GM21390 (cell line): ENCODE results near the gene C1orf115.
"Not testable (repeated sequence)": the region's sequence is repeated elsewhere in the genome, so short reads cannot be mapped to it uniquely, and the experiment has no call there.

Experiments
- ATAC-seq: cut with Tn5 transposase; IDR thresholded peaks from one replicate; pipeline ENCODE4 v1.9.1; 2021; ENCODE audit not compliant: unreplicated experiment

Gene C1orf115

DNA sequence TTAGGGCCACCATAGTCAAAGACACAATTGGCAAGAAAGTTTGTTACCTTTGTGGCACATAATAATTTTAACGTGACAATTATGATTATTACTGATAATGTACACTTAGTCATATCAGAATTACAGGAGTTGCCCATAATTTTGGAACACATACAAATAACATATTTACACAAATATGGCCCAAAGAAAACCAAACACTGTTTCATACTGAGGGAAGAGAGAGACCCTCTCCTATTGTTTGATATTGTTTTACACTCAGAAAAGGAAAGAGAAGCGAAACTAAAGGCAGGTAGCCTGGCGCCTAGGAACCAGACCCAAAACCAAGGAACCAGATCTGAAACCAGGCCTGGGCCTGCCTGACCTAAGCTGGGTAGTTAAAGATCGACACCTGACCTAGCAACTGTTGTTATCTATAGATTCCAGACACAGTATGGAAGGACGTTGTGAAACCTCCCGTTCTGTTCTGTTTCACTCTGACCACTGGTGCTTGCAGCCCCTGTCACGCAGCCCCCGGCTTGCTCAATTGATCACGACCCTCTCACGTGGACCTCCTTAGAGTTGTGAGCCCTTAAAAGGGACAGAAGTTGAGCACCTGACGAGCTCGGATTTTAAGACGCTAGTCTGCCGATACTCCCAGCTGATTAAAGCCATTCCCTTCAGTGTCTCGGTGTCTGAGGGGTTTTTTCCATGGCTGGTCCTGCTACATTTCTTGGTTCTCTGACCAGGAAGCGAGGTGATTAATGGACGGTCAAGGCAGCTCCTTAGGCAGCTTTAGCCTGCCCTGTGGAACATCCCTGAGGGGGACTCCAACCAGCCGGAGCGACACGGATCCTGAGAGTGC lies 27.9 kb downstream of the C1orf115 start:
- no peak for ATAC-seq

DNA sequence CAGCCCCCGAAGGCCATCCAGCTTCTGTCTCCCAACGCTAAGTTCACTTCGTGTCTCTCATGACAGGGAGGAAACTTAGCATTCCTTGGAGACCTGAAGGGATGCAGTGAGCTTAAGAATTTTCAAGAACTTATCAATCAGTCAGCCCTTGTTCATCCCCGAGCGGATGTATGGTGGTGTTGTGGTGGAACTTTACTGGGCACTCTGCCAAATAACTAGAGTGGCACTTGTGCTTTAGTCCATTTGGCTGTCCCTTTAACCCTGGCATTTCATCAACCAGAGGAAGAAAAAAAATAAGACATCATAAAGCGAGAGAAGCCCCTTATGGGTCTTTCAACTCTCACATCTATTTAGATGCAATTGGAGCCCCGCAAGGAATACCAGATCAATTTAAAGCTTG lies 31.1 kb downstream of the C1orf115 start:
- ATAC-seq: not testable (repeated sequence)

DNA sequence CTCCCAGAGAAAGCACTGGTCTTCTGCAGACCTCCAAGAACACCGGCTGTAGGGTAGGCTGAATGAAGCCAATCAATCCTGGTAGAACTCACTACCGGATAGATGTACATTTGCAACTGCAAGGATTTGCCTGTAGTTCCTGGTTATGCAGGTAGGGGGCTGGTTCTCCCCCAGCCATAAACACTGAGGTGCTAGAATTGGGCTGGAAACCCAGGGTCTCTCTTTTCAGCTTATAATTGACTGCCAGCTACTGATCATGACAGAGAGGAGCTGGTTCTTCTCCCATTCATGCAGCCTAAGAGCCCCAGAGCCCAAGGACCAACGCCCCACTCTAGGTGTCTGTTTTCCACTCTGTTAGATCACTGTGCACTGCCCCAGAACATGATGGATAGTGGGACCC lies 36.5 kb downstream of the C1orf115 start:
- no peak for ATAC-seq

DNA sequence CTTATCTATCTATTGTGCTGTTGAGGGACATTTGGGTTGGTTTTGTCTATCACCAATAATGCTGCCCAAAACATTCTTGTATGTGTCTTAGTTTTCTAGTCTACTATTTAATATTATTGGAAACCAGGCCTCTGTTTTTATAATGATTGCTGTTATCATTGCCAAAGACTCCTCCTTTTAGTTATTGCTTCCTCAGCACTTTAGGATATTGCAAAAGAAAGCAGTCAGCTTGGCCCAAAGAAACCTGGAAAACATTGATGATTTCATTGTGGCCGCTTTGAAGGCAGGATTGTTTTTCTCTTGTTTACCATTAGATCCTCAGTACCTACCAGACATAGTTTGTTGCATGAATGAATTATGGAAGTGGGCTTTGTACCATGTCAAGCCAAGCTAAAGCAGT lies 37.4 kb downstream of the C1orf115 start:
- ATAC-seq: no peak

DNA sequence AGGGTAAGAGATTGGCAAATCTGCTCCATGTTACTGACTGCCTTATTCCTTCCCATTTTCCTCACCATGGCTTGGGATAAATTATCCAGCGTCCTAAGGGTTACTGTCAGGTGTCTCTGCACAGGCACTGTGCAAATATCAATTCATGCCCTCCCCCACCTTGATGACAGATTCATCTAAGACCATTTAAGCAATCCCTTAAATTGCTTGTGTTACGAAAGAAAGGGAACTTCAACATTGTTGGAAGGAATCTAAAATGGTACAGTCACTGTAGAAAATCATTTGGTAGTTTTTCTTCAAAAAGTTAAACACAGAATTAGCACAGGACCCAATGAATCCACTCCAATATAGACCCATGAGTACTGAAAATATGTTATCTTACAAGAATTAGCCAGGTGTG lies 40.3 kb downstream of the C1orf115 start:
- no peak for ATAC-seq

DNA sequence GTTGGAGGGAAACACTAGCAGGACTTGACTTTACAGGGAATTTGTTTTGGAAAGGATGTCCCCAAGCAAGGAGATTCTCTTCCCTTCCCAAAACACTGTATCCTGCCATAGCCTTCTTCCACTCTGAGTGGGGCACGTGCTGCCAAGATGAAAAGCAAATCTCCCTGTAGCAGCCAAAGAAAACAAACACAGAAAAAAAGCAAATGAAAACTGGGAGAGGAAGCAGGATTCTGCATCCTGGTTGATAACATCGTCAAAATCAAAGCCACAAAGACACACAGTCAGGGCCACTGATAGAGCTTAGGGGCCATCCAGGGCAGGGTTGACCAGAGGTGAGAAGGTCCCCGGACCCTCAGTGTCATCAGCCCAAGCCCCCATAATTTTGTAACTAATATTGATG lies 42.0 kb downstream of the C1orf115 start:
- no peak for ATAC-seq

DNA sequence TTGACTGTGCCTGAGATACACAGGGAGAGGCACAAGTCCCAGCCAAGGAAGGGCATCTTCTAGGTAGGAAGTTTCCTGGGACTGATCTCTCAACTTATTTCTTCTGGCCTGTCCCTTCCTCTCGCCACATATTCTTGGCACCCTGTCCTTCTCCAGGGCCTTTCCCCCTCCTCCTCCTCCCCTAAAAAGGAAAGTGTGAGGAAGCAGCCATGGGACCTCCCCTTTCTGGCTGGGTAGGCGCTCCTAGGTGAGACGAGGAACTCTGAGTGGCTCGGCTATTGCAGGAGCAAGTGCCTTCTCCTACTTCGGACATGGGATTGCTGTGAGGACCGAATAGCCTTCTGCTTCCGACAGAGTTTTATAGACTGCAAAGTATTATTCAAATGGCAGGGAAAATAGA lies 42.5 kb downstream of the C1orf115 start:
- ATAC-seq: no peak

DNA sequence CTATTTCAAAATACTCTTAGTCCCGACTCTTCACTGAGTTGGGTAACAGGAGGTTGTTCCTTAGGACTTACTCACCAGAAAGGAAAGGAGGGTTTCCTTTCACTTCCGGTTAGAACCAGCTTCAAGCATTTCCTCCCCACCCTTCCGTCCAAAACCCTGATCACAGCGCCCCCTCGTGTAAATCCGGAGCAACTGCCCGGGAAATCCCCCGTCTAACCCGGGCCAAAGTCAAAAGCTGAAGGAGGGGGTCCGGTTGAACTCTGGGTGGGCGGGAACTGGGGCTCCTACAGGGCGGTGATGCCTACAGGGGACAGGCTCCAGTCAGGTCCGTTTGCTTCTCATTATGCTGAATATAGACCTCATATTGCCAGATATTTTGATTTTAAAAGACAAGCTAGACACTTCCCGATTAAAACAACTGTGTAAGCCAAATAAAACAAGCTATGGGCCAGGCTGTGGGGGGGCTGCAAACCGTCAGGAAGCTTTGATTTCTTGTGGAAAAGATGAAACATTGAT lies 43.0 kb downstream of the C1orf115 start:
- ATAC-seq: peak; percentile 96

DNA sequence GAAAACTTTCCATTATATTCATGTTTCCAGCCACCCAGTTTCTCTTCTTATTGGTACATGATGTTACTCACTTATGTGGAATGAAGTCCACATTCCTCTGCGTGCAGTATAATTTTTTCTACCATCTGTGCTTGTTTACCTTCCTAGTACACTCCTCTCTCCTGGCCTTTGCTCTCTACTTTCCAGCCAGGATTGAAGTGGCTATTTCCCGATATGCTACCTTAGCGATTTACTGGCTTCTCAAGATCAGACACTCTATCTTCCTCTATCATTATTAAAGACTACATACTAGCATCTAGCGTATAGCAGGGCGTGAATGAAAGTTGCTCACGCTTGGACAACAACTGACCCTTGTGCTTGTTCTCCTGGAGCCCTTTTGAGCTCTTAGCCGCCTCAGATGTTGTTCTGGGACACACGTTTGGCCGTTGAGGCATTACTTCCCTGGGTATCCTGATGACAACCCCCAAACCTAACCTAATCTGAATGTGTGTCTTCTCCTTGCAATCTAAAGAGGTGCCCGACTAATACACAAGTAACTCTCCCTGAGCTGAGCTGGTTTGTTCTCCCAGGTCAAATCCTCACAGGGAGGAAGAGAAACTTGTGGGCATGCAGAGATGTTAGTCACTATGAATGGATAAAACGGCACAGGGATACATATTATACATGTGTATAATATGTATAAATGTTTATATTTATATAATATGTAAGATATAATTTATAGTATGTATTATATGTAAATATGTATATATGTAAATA lies 44.6 kb downstream of the C1orf115 start:
- ATAC-seq: no peak

DNA sequence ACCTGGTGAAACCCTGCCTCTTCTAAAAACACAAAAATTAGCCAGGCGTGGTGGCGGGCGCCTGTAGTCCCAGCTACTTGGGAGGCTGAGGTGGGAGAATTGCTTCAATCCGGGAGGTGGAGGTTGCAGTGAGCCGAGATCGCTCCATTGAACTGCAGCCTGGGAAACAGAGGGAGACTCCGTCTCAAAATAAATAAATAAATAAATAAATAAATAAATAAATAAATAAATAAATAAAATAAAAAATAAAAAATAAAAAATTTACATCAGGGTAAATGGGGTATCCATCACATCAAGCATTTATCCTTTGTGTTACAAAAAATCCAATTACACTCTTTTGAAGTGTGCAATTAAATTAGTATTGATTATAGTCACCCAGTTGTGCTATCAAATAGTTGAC lies 46.1 kb downstream of the C1orf115 start:
- ATAC-seq: not testable (repeated sequence)

DNA sequence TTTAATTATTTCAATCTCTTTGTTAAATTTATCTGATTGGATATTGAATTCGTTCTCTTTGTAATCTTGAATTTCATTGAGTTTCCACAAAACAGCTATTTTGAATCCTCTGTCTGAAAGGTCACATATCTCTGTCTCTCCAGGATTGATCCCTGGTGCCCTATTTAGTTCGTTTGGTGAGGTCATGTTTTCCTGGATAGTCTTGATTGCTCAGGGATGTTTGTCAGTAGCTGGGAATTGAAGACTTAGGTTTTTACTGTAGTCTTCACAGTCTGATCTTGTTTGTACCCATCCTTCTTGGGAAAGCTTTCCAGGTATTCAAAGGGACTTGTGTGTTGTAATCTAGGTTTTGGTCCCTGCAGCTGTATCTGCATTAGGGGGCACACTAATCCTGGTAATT lies 51.2 kb downstream of the C1orf115 start:
- ATAC-seq: no peak

DNA sequence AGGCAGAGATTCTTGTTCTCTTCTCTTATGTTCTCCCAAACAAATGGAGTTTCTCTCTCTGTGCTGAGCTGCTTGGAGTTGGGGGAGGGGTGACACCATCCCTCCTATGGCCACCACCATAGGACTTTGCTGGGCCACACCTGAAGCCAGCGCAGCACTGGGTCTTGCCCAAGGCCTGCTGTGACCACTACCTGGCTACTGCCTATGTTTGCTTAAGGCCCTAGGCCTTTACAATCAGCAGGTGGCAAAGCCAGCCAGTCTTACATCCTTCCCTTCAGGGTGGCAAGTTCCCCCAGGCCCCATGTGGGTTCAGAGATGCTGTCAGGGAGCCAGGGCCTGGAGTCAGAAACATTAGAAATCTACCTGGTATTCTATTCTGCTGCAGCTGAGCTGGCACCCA lies 51.7 kb downstream of the C1orf115 start:
- no peak for ATAC-seq

DNA sequence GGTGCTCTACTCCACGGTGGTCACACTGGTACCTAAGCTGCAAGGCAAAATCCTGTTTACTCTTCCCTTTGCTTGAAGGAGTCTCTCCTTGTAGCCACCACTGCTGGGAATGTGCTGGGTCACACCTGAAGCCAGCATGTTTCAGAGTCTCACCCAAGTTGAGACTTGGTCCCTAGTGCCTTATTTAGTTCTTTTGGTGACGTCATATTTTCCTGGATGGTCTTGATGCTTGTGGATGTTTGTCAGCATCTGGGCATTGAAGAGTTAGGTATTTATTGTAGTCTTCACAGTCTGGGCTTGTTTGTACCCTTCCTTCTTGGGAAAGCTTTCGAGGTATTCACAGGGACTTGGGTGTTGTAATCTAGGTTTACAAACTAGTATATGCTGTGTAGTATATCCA lies 52.4 kb downstream of the C1orf115 start:
- no peak for ATAC-seq

DNA sequence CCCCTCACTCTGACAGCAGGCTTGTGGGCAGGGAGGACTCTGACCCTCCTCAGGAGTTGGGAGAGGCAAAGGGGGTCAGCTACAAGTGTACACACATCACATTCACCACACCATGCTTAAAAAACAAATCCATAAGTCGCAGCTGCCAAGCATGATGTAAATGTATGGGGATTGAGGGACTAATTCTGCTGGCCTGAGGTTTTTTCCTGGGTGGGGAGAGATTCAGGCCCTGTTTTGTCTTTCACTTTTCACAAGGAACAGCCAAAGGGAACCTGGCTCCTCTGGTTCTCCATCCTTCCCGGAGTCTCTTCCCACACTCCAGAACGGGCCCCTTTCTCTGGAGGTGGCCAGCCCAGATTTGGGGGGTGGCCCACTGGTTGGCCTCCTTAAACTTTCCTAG lies 56.7 kb downstream of the C1orf115 start:
- no peak for ATAC-seq

DNA sequence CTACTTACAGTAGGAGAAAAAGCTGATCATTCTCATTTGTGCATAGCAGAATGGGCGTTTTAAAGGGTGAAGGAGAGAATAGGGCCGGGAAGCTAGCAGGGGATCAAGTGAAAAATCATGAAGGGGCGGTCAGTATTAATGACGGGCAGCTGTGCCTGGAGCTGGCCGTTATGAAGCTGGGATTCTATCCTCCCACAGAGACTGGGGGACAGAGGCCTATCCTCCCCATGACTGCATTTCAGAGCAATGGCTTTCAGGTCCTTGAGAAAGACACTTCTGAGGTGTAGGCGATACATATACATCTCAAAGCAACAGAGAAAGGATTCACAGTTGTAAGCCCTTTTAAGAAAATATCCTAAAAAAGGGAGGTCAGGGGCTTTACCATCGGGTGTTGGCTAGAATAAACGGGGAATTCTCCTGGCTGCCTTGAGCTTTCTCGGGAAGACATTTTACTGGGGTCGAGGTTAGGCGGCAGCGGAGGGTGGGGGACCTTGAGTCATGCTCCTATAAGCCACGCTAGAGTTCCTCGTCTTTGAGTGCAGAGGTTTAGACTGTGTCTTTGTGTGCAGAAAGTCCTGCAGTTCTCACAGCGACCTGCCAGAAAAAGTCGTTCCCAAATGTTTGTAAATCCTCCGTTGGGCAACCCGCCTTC lies 57.4 kb downstream of the C1orf115 start:
- ATAC-seq: no peak

DNA sequence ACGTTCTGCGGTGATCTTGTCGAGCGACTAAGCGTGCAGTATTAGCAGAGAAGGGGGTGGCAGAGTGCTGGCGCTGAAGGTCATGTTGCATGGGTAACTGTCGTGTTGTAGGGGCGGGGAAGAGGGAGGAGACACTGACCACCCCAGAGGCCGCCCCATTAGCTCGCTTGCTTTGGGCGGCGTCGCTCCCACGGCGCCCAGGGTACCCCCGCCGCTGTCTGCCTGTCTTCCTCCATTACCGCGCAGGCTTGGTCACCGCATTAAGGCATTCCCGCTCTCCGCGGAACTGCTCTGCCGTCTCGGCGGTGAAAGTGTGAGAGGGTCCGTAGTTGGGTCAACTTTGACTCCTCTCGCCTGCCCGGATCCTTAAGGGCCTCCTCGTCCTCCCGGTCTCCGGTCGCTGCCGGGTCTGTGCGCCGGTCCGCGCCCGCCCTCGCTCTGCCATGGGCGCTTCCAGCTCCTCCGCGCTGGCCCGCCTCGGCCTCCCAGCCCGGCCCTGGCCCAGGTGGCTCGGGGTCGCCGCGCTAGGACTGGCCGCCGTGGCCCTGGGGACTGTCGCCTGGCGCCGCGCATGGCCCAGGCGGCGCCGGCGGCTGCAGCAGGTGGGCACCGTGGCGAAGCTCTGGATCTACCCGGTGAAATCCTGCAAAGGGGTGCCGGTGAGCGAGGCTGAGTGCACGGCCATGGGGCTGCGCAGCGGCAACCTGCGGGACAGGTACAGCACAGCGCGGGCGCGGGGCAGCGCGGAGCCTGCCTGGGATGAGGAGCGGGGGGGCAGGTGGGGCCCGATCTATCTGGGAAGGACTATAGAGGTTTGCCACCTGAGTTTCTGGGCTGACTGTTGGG lies 58.1 kb downstream of the C1orf115 start, which contains the start of gene MTARC2:
Gene MTARC2, plus strand, starts transcription at position 234 of the 846 bp plus-strand sequence. Its CDS starts 210 bp downstream, at position 444.
- ATAC-seq: peak; percentile 93
